PFSK-1 (cell line): ENCODE results near the gene INO80C.

Experiments used
- POLR2AphosphoS5 ChIP-seq: IDR thresholded peaks from 2 replicates; pipeline ENCODE4 v1.6.1; 2012; ENCODE audit warnings: low read depth, mild to moderate bottlenecking, control low read depth, low read length, moderate library complexity
- SIN3A ChIP-seq: IDR thresholded peaks from 2 replicates; pipeline ENCODE4 v1.6.1; 2012; ENCODE audit warnings: mild to moderate bottlenecking, low read length, moderate library complexity, borderline replicate concordance; ENCODE audit not compliant: insufficient read depth
- TAF1 ChIP-seq: IDR thresholded peaks from 2 replicates; pipeline ENCODE4 v1.6.1; 2012; ENCODE audit warnings: low read length, control low read depth, borderline replicate concordance; ENCODE audit not compliant: insufficient read depth
- TF ChIP-seq, protein P1 (sequence below), 2 experiments: IDR thresholded peaks; 2 replicates each; pipeline versions ENCODE4 v1.6.1 to v1.8.0; 2011 to 2012; ENCODE audit warnings: low read depth in 2 of 2, low read length in 2 of 2, control low read depth in 1 of 2, inconsistent platforms in 1 of 2, mild to moderate bottlenecking in 1 of 2, moderate library complexity in 1 of 2; ENCODE audit not compliant: insufficient read depth in 1 of 2

DNA sequence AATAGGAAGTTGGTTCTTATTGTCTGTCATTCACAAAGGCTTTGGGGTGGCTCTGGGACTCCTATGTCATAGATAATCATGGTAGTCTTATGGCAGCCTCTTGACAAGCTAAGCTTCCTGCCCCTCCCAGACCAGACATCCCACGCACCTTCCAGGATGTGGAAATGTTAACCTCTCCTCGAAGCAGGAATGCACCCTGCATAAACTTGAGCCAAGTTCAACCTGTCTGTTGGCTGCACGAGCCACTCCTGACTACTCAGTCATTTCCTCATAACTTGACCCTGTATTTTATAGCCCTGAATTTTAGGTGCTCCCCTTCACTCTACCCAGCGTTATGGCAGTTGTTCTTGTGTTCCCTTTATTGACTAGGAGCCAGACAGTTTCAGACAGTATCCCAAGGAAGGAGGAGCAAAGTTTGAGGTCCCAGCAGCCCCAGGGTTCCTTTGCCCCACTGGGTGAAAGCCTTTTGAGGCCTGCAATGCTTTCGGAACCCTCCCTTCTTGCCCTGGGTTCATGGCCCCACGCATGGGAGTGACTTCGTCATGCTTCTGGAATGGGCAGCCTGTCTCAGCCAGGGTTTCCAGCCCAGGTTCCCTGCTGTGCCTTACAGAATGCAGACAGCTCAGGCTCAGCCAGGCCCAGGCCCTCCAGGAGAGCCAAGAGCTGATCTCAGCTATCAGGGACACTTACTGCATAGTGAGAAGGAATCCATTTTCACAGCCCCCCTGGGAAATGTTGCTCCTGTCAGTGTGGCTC, 15.6 kb upstream of the INO80C start:
- TF ChIP-seq POLR2AphosphoS5 (no peak), TAF1 (no peak), SIN3A (no peak)
- TF ChIP-seq, protein P1, sequence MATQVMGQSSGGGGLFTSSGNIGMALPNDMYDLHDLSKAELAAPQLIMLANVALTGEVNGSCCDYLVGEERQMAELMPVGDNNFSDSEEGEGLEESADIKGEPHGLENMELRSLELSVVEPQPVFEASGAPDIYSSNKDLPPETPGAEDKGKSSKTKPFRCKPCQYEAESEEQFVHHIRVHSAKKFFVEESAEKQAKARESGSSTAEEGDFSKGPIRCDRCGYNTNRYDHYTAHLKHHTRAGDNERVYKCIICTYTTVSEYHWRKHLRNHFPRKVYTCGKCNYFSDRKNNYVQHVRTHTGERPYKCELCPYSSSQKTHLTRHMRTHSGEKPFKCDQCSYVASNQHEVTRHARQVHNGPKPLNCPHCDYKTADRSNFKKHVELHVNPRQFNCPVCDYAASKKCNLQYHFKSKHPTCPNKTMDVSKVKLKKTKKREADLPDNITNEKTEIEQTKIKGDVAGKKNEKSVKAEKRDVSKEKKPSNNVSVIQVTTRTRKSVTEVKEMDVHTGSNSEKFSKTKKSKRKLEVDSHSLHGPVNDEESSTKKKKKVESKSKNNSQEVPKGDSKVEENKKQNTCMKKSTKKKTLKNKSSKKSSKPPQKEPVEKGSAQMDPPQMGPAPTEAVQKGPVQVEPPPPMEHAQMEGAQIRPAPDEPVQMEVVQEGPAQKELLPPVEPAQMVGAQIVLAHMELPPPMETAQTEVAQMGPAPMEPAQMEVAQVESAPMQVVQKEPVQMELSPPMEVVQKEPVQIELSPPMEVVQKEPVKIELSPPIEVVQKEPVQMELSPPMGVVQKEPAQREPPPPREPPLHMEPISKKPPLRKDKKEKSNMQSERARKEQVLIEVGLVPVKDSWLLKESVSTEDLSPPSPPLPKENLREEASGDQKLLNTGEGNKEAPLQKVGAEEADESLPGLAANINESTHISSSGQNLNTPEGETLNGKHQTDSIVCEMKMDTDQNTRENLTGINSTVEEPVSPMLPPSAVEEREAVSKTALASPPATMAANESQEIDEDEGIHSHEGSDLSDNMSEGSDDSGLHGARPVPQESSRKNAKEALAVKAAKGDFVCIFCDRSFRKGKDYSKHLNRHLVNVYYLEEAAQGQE (IDR thresholded peaks at IDR 0.05; ENCODE audit: insufficient read depth in 1 of 2, low read depth in 2 of 2, low read length in 2 of 2): no peak
